Measurements from ENCODE around the gene HSPA12B. TPM values are rescaled to one million over a fixed set of nuclear protein-coding genes. Genes with fewer than 3 reads are reported as not detected.

HSPA12B gene, protein sequence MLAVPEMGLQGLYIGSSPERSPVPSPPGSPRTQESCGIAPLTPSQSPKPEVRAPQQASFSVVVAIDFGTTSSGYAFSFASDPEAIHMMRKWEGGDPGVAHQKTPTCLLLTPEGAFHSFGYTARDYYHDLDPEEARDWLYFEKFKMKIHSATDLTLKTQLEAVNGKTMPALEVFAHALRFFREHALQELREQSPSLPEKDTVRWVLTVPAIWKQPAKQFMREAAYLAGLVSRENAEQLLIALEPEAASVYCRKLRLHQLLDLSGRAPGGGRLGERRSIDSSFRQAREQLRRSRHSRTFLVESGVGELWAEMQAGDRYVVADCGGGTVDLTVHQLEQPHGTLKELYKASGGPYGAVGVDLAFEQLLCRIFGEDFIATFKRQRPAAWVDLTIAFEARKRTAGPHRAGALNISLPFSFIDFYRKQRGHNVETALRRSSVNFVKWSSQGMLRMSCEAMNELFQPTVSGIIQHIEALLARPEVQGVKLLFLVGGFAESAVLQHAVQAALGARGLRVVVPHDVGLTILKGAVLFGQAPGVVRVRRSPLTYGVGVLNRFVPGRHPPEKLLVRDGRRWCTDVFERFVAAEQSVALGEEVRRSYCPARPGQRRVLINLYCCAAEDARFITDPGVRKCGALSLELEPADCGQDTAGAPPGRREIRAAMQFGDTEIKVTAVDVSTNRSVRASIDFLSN
- polyA plus RNA-seq (2011; rRNA removed): 0.05 and 0.09 TPM in 2 replicates
- 0.13 TPM in 1 of 2 replicates, not detected in the other for polyA minus RNA-seq (2011; rRNA and poly(A)+ RNA removed)

DNA sequence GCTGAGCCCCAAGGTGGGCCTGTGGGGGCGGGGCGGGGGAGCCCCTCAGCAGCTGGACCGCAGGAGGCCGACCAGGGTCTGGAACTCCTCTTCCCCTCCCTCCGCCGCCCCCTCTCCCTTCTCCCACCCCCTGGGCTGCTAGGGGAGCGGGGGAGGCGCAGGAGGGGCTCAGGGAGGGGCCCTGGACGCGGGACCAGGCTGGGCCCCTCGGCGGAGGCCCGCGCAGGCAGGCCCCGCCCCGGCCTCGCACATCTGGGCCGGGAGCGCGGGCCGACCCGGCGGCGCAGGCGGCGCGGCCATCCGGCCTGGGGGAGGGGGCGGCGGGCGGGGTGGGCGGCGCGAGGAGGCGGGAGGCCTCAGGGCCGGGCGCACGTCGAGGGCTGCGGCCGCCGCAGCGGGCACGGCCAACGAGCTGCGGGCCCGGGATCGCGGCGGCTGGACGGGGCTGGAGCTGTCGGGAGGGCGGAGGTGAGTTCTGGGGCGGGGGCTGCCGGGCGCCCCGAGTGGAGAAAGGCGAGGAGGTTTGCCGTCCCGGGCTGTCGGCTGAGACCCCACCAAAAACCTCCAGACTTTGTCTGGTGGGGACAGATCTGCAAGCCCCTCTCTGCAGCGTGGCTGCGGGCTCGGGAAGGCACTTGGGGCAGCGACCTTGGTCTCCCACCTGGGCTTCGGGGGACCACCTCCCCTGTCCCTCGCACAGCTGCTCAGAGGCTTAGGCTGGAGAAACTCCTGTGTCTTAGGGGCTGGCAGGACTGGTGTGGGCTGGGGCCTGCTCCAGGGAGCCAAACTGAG lies at the start of gene HSPA12B:
TSS of gene HSPA12B (plus strand) at position 359 of the 792 bp plus-strand sequence. CDS start 5,990 bp downstream, outside the sequence.
- ChIA-PET POLR2A (no interaction called here), CTCF (interaction anchor here (3.1 kb wide), 1 partner anchor 22 kb away, joined by 13 read pairs; no protein-coding TSS in a partner anchor)
- no peak for DNase-seq (ENCODE audit: low read depth, low spot score)
- TF ChIP-seq, protein P1, sequence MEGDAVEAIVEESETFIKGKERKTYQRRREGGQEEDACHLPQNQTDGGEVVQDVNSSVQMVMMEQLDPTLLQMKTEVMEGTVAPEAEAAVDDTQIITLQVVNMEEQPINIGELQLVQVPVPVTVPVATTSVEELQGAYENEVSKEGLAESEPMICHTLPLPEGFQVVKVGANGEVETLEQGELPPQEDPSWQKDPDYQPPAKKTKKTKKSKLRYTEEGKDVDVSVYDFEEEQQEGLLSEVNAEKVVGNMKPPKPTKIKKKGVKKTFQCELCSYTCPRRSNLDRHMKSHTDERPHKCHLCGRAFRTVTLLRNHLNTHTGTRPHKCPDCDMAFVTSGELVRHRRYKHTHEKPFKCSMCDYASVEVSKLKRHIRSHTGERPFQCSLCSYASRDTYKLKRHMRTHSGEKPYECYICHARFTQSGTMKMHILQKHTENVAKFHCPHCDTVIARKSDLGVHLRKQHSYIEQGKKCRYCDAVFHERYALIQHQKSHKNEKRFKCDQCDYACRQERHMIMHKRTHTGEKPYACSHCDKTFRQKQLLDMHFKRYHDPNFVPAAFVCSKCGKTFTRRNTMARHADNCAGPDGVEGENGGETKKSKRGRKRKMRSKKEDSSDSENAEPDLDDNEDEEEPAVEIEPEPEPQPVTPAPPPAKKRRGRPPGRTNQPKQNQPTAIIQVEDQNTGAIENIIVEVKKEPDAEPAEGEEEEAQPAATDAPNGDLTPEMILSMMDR (IDR thresholded peaks at IDR 0.05; ENCODE audit: low read depth, low read length): no peak
- H3K4me3 ChIP-seq (ENCODE audit: low read depth, low read length): no peak within 1 kb of the TSS; the same call in 1 of the 2 replicates
- H3K27me3 ChIP-seq (ENCODE audit: control insufficient read depth, insufficient read depth, low read length): peaks cover 53% of the 10 kb centered on the region
- H3K9me3 ChIP-seq (ENCODE audit: control insufficient read depth, insufficient read depth, low read length): no peaks in the 10 kb centered on the region
- no peak within 1 kb of the TSS for H3K27ac ChIP-seq (ENCODE audit: low read depth, low read length)

DNA sequence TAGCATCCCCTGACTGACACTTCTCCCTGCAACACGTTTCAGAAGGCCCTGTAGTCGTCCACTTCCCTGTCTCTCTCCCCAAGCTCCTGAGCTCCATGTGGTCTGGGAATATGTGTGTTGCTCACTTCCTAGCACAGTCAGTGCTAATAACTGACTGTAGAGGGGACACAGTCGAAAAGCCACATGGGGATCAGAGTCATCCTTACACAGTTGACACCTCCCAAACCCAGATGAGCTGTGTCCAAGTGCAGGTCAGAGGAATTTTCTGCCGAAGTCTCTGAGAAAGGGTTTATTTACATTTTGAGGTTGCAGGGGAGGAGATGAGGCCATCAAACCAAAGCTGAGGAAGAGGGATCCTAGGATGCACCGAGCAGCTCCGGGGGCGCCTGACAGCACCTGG lies 47.1 kb upstream of the HSPA12B start:
- POLR2A ChIA-PET: interaction anchor here (0.6 kb wide), 1 partner anchor 19 kb away, joined by 3 read pairs; no protein-coding TSS in a partner anchor
- H3K27me3 ChIP-seq (ENCODE audit: control insufficient read depth, insufficient read depth, low read length): no peaks in the 10 kb centered on the region
- H3K9me3 ChIP-seq (ENCODE audit: control insufficient read depth, insufficient read depth, low read length): peaks cover 6% of the 10 kb centered on the region; the same call in 1 of the 2 replicates
- CTCF ChIA-PET: interaction anchor here (0.6 to 1.6 kb wide), 4 partner anchors 9 to 170 kb away, joined by 3 to 8 read pairs (median 5); no protein-coding TSS in a partner anchor
- H3K27ac ChIP-seq (ENCODE audit: low read depth, low read length): peak overlapping the region; percentile 21
- no peak for DNase-seq (ENCODE audit: low read depth, low spot score)
- H3K4me3 ChIP-seq (ENCODE audit: low read depth, low read length): no peak overlapping the region
- TF ChIP-seq, protein P1 (IDR thresholded peaks at IDR 0.05; ENCODE audit: low read depth, low read length): no peak

DNA sequence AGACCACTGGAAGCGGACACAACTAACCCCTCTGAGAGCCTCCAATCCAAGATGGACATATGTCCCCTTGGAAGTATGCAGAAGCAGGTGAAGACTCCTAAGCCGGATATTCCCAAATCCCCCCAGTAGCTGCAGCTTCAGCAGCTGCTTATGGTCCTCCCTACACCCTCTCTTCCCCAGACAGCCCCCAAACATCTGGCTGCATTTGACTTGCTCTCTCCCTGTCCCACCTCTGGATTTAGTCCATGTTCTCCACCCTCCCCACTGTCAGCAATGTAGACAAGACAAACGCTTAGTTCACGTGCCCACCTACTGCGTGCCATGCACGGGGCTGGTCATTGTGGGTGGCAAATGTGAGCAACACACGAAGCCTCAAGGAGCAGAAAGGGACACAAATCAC lies 46.1 kb upstream of the HSPA12B start:
- Histone ChIP-seq H3K4me3 (ENCODE audit: low read depth, low read length) (no peak overlapping the region), H3K27ac (ENCODE audit: low read depth, low read length) (peak overlapping the region; percentile 32), H3K9me3 (ENCODE audit: control insufficient read depth, insufficient read depth, low read length) (peaks cover 7% of the 10 kb centered on the region; the same call in 1 of the 2 replicates), H3K27me3 (ENCODE audit: control insufficient read depth, insufficient read depth, low read length) (no peaks in the 10 kb centered on the region)
- DNase-seq (ENCODE audit: low read depth, low spot score): no peak
- POLR2A ChIA-PET: interaction anchor here (1.1 to 1.4 kb wide), 3 partner anchors 10 to 110 kb away, joined by 3 to 6 read pairs (median 3); partner anchors contain the start of genes ADISSP and CDC25B
- CTCF ChIA-PET: interaction anchor here (1.1 to 2.3 kb wide), 3 partner anchors 21 to 133 kb away, joined by 9 to 16 read pairs (median 15); no protein-coding TSS in a partner anchor
- TF ChIP-seq, protein P1 (IDR thresholded peaks at IDR 0.05; ENCODE audit: low read depth, low read length): no peak

DNA sequence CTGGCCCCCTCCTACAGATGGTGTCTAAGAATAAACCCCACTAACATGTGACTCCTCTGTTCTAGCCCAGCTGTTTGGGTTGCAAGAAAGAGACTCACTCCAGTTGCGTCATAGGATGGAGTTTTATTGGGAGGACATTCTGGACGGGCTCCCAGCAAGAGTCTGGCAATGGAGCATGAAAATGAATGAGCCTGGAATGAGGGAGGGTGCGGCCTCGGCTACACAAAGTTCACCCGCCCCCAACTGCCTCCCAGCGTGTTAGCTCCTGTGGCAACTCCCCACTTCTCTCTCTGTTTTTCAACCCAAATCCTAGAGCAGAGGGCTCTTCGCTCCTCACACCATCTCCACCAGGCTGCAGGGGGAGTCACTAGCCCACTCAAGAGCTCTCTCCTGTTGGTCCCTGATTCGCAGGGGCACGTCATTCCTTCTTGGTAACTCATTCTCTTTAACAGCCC lies 45.6 kb upstream of the HSPA12B start:
- Histone ChIP-seq H3K27me3 (ENCODE audit: control insufficient read depth, insufficient read depth, low read length) (no peaks in the 10 kb centered on the region), H3K27ac (ENCODE audit: low read depth, low read length) (peak overlapping the region; percentile 69), H3K4me3 (ENCODE audit: low read depth, low read length) (no peak overlapping the region), H3K9me3 (ENCODE audit: control insufficient read depth, insufficient read depth, low read length) (peaks cover 7% of the 10 kb centered on the region; the same call in 1 of the 2 replicates)
- TF ChIP-seq, protein P1 (IDR thresholded peaks at IDR 0.05; ENCODE audit: low read depth, low read length): peak; percentile 33
- POLR2A ChIA-PET: interaction anchor here (0.9 to 1.4 kb wide), 4 partner anchors 10 to 109 kb away, joined by 3 to 6 read pairs (median 3); partner anchors contain the start of genes ADISSP and CDC25B
- CTCF ChIA-PET: interaction anchor here (1.0 to 2.3 kb wide), 4 partner anchors 9 to 132 kb away, joined by 3 to 16 read pairs (median 12); no protein-coding TSS in a partner anchor
- DNase-seq (ENCODE audit: low read depth, low spot score): peak; percentile 82
